ENCODE results near the gene SH2D5. TPM values are rescaled to one million over a fixed set of nuclear protein-coding genes. Genes with fewer than 3 reads are reported as not detected.

Gene SH2D5
- total and polyA plus RNA-seq, 9 donors = 0.15 to 1.8 (median 0.65) TPM; not detected in 1

DNA sequence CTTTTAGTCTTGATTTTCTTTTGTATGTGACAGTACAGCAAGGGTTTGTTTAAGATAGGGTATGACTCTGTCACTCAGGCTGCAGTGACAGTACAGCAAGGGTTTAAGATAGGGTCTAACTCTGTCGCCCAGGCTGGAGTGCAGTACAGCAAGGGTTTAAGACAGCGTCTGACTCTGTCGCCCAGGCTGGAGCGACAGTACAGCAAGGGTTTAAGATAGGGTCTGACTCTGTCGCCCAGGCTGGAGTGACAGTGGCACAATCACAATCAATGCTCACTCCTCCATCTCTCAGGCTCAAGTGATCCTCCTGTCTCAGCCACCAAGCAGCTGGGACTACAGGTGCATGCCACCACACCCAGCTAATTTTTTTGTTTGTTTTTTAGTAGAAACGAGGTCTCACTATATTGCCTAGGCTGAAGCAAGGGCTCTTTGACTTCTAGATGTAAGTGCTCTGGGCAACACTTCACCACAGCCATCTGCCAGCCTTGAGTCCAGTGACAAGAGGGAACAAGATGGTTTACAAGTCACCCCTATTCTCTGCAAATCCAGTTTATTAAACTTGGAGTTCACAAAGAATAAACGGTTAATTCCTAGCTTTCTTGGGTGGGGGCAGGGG, 965 bp upstream of the SH2D5 start:
- H3K4me3 ChIP-seq = peak overlapping the region; percentile 36
- H3K4me1 ChIP-seq (ENCODE audit: insufficient read depth) = peaks cover 7% of the 10 kb centered on the region
- H3K9me3 ChIP-seq = no peaks in the 10 kb centered on the region
- TF ChIP-seq EP300 (IDR thresholded peaks at IDR 0.05) = no peak
- no peak for TF ChIP-seq POLR2A (IDR thresholded peaks at IDR 0.05)
- TF ChIP-seq, protein P1, sequence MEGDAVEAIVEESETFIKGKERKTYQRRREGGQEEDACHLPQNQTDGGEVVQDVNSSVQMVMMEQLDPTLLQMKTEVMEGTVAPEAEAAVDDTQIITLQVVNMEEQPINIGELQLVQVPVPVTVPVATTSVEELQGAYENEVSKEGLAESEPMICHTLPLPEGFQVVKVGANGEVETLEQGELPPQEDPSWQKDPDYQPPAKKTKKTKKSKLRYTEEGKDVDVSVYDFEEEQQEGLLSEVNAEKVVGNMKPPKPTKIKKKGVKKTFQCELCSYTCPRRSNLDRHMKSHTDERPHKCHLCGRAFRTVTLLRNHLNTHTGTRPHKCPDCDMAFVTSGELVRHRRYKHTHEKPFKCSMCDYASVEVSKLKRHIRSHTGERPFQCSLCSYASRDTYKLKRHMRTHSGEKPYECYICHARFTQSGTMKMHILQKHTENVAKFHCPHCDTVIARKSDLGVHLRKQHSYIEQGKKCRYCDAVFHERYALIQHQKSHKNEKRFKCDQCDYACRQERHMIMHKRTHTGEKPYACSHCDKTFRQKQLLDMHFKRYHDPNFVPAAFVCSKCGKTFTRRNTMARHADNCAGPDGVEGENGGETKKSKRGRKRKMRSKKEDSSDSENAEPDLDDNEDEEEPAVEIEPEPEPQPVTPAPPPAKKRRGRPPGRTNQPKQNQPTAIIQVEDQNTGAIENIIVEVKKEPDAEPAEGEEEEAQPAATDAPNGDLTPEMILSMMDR (IDR thresholded peaks at IDR 0.05) = no peak
- H3K27me3 ChIP-seq = no peaks in the 10 kb centered on the region
- no peak for DNase-seq
- no peaks in the 10 kb centered on the region for H3K36me3 ChIP-seq
- intact Hi-C loops (cut with DNase I) = no loop called here
- H3K27ac ChIP-seq = peak overlapping the region; percentile 47 to 84
- WGBS, 3 donors = 17 to 26% (median 20%) methylated on average over 7 of the region's 7 CpGs

DNA sequence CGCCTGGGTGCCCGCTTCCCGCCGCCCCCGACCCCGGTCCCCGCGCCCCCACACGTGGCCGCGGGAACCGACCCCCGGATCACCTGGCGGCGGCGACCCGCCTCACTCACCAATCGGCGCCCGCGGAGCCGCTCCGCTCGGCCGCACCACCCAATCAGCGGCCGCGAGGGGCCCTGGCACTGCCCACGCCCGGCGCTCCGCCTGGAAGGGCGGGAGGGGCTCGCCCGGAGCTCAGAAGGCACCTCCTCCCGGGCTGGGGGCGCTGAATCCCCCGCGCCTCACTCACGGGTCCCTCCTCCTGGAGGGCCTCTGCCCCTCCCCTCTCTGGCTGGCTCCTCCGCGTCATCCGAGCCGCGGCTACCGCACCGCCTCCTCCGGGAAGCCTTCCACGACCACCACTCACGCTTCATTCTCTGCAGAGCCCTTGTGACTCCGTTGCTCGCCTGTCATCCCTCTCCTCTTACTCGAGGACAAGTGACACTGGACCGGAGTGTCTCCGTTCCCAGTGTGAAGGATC, 374 bp downstream of the SH2D5 start:
- peak overlapping the region; percentile 36 for H3K4me3 ChIP-seq
- no peaks in the 10 kb centered on the region for H3K36me3 ChIP-seq
- DNase-seq = peak; percentile 59 to 77 (median 64)
- intact Hi-C loops (cut with DNase I) = no loop called here
- peak overlapping the region in 1 of 2 donors; percentile 86 for H3K27ac ChIP-seq
- TF ChIP-seq, protein P1 (IDR thresholded peaks at IDR 0.05) = no peak
- no peak for TF ChIP-seq EP300 (IDR thresholded peaks at IDR 0.05)
- no peak for TF ChIP-seq POLR2A (IDR thresholded peaks at IDR 0.05)
- WGBS, 3 donors = 1% methylated on average over 19 to 55 of the region's 55 CpGs
- H3K27me3 ChIP-seq = no peaks in the 10 kb centered on the region
- H3K4me1 ChIP-seq (ENCODE audit: insufficient read depth) = peaks cover 7% of the 10 kb centered on the region
- no peaks in the 10 kb centered on the region for H3K9me3 ChIP-seq

DNA sequence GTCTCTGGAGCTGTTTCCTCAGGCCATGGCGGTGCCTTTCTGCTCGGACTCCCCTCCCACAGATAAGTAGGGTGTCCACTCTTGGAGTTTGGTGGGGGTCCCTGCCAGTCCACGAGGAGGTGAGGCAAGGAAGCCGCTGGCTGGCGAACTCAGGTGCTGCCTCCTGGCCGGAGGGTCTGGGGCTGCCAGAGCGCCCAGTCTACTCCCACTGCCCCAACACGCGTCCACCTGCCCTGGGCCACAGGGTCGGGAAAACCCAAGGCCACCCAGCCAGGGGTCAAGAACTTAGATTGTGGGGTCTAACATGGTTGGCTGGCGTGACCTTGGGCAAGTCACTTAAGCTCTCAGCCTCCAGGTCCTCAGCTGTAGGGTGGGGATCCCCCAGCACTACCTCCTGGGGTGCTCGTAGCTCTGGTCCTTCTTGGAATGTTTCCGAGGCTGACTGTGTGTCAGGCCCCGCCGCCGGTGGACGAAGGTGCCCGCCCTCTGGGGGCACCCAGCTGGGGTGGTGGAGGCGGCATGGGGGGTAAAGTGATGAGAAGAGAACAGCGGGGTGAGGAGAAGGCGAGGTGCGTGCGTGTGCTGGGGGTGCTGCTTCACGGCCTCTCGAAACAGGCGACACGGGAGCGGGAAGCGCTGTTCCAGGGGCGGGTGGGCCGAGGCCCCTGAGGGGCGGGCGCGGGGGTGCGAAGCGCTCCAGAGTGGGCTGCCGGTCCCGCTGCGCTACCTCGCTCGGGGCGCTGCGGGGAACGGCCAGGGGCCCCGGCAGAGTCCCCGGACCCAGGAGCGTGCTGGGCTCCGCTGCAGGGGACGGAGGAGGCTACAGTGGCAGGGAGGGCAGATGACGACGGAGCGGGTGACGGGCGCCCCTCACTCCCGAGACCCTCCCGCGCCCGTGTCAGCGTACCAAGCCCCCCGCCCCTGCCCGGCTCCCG, 1.2 kb downstream of the SH2D5 start:
- intact Hi-C loops (cut with DNase I) = no loop called here
- H3K9me3 ChIP-seq = no peaks in the 10 kb centered on the region
- H3K27ac ChIP-seq = peak overlapping the region in 1 of 2 donors; percentile 86
- no peaks in the 10 kb centered on the region for H3K27me3 ChIP-seq
- 9 to 29% (median 16%) methylated on average over 32 to 62 of the region's 62 CpGs for WGBS, 3 donors
- no peaks in the 10 kb centered on the region for H3K36me3 ChIP-seq
- TF ChIP-seq, protein P1 (IDR thresholded peaks at IDR 0.05) = no peak
- TF ChIP-seq EP300 (IDR thresholded peaks at IDR 0.05) (no peak), POLR2A (IDR thresholded peaks at IDR 0.05) (no peak)
- H3K4me3 ChIP-seq = peak overlapping the region; percentile 36
- no peak for DNase-seq
- peaks cover 7% of the 10 kb centered on the region for H3K4me1 ChIP-seq (ENCODE audit: insufficient read depth)

DNA sequence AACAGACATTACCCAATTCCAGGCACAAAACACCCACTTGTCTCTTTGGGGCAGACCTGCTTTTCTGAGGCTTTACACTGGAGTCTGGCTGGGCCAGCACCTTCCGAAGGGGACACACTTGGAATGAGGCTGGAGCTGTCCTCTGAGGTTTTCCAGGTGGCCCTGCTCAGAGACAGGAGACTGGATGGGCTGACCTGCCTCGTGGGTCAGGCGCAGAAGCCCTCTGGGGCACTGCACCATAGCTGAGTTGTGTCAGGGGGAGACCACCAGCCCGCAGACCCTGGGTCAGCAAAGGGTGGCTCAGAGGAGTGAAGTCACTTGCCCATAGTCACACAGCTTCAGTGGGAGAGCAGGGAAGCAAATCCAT, 1.8 kb downstream of the SH2D5 start:
- Histone ChIP-seq H3K4me3 (no peak overlapping the region), H3K4me1 (ENCODE audit: insufficient read depth) (peaks cover 7% of the 10 kb centered on the region), H3K27ac (no peak overlapping the region), H3K9me3 (no peaks in the 10 kb centered on the region), H3K36me3 (no peaks in the 10 kb centered on the region), H3K27me3 (no peaks in the 10 kb centered on the region)
- WGBS, 3 donors = 40 to 47% (median 44%) methylated on average over 4 of the region's 4 CpGs
- TF ChIP-seq EP300 (IDR thresholded peaks at IDR 0.05) = no peak
- TF ChIP-seq, protein P1 (IDR thresholded peaks at IDR 0.05) = no peak
- no peak for TF ChIP-seq POLR2A (IDR thresholded peaks at IDR 0.05)
- intact Hi-C loops (cut with DNase I) = no loop called here
- DNase-seq = no peak

Measured in ovary (tissue), 9 donors.